Transverse colon (tissue), 4 donors: Measurements from ENCODE around the gene NDC80. TPM values are rescaled to one million over a fixed set of nuclear protein-coding genes. Genes with fewer than 3 reads are reported as not detected.
A peak's percentile ranks its signal among the peaks of the same experiment; 100 is the strongest.

Experiments used
- DNase-seq: peaks from one replicate; pipeline ENCODE4 v3.0.0-alpha.2; 2019
- H3K27ac ChIP-seq, 4 donors: fragments of 200-600 bp; sonication (generic); 2 replicates each; pipeline ENCODE4 v1.5.1; 2016 to 2018; ENCODE audit warnings: inconsistent platforms in 4 of 4
- H3K27me3 ChIP-seq: fragments of 200-600 bp; sonication (generic); 2 replicates; pipeline ENCODE4 v1.5.1; 2017; ENCODE audit warnings: inconsistent platforms
- H3K36me3 ChIP-seq, 4 donors: fragments of 200-600 bp; sonication (generic); 2 replicates each; pipeline ENCODE4 v1.5.1; 2017 to 2019; ENCODE audit warnings: inconsistent platforms in 4 of 4
- H3K4me1 ChIP-seq, 4 donors: fragments of 200-600 bp; sonication (generic); 2 replicates each; pipeline ENCODE4 v1.5.1; 2017 to 2020; ENCODE audit warnings: inconsistent platforms in 4 of 4
- H3K4me3 ChIP-seq, 4 donors: fragments of 200-600 bp; sonication (generic); 1 replicate in 1 of 4; 2 replicates in 3 of 4; pipeline versions ENCODE4 v1.5.1 to v1.6.1; 2017 to 2019; ENCODE audit warnings: inconsistent platforms in 4 of 4
- H3K9me3 ChIP-seq, 2 donors: fragments of 200-600 bp; sonication (generic); 2 replicates each; pipeline ENCODE4 v1.5.1; 2017 to 2019; ENCODE audit warnings: inconsistent platforms in 2 of 2
- CTCF ChIP-seq, 5 experiments: fragments of 200-600 bp in 3 of 5; fragments of 450-650 bp in 2 of 5; sonication (generic) in 3 of 5; IDR thresholded peaks; 1 replicate in 2 of 5; 2 replicates in 3 of 5; pipeline ENCODE4 v1.5.1; 2016 to 2017; ENCODE audit warnings: antibody characterized with exemption in 5 of 5, inconsistent platforms in 3 of 5, mild to moderate bottlenecking in 2 of 5, moderate library complexity in 1 of 5
- EP300 ChIP-seq: sonication (generic); formaldehyde crosslinking; IDR thresholded peaks from one replicate; pipeline ENCODE4 v1.6.1; 2017; ENCODE audit warnings: antibody characterized with exemption, low read depth
- POLR2A ChIP-seq: fragments of 450-650 bp; IDR thresholded peaks from one replicate; pipeline ENCODE4 v1.6.1; 2016; ENCODE audit warnings: antibody characterized with exemption, mild to moderate bottlenecking, moderate library complexity
- POLR2AphosphoS5 ChIP-seq, 3 donors: sonication (generic); formaldehyde crosslinking; IDR thresholded peaks; one replicate each; pipeline ENCODE4 v1.6.1; 2016; ENCODE audit warnings: antibody characterized with exemption in 3 of 3
- WGBS, 2 donors: methylation state at CpG; one replicate each; pipeline ENCODE4 v1.1.5; 2018; ENCODE audit warnings: low coverage in 1 of 2; 5-methylcytosine and 5-hydroxymethylcytosine counted together
- in situ Hi-C, 4 donors: fragments of 200-750 bp; cut with MboI; loops; one replicate each; pipeline versions ENCODE4 v1.15.0 to v1.15.1; 2017; ENCODE audit warnings: low sequenced_read_pairs in 3 of 4, low pct_ligation_motif_present in 1 of 4, low pct_unique_long_range_greater_than_20kb in 1 of 4
- intact Hi-C: fragments of 100-400 bp; cut with DNase I; formaldehyde crosslinking; loops from one replicate; pipeline ENCODE4 v1.15.1; 2023; ENCODE audit warnings: low total_unique reads
- total RNA-seq, 4 donors: library from RNA; depleted of rRNA; stranded (reverse); fragments of >200 nt; gene quantifications; one replicate each; pipeline ENCODE4 v1.1.0, GENCODE V29; 2016

NDC80 gene
- total RNA-seq, 4 donors from 2014 or later = 0.96 to 1.9 (median 1.6) TPM; not detected in 1

DNA sequence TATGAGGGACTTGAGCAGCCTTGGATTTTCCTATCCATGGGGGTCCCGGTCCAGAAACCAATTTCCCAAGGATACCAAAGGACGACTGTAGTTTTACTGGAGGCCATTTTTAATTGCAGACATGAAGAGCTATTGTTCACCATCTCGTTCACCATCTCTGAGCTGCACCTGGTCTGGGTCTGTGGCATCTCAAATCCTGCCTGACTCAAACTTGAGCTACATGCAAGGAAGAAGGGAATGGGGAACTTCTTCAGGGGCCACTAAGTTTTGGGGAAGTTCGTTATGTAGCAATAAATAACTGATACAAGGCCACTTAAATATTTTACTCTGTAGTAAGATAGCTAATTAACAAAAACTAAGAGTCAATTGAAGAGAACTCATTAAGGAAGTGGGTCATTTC, 82.1 kb downstream of the NDC80 start:
- intact Hi-C loops (loop anchor here (10.0 kb wide), 1 partner anchor 79 kb away; the partner anchor contains the start of genes METTL4 and NDC80), in situ Hi-C loops (loop anchor here in 2 of 4 donors (10.0 kb wide), 2 partner anchors 79 to 89 kb away; partner anchors contain the start of genes METTL4 (in 1 of the 2) and NDC80 (in 1 of the 2))
- Histone ChIP-seq H3K36me3 (no peaks in the 10 kb centered on the region), H3K9me3 (no peaks in the 10 kb centered on the region), H3K4me1 (peaks cover 3 to 32% (median 18%) of the 10 kb centered on the region in 4 donors), H3K27ac (no peak overlapping the region), H3K27me3 (no peaks in the 10 kb centered on the region), H3K4me3 (no peak overlapping the region)
- 60 to 75% methylated on average over 1 to 4 of the region's 4 CpGs for WGBS, 2 donors
- no peak for DNase-seq
- no peak for TF ChIP-seq POLR2A
- no peak for TF ChIP-seq CTCF (IDR thresholded peaks at IDR 0.05)
- TF ChIP-seq EP300 = no peak
- TF ChIP-seq POLR2AphosphoS5 (IDR thresholded peaks at IDR 0.05) = no peak

DNA sequence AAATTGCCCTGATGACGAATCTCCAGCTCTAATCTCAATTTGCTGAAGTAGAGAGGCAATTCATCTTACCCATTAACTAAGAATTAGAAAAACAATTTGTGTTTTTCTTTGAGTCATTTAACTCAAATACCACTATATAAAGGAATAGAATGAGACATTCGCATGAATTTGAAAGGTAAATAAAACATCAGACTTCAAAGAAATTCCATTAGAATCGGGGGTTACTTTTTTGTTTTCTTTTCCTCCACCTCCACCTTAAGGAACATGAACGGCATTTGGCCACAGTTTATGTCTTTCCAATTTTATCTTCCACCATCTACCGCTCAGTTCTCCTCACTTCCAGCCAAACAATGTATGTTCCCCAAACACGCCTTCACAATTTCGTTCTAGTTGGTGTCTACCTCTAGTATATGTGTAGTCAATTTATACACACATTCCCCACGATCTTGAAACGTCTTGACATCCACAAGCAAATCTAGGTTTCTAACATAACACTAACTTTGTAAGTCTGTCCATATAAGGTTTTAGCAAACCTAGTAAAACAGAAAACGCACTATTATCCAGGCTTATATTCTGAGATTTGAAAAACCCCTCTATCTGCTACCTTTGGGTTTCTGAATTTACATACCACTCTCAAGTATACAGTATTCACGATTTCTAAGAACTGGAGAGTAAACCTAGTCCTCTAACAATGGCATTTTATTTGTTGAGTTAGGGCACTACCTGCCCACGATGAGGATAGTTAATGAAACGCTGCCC, 83.0 kb downstream of the NDC80 start:
- H3K27ac ChIP-seq = peak overlapping the region; percentile 95 to 99 (median 98)
- intact Hi-C loops (loop anchor here (10.0 kb wide), 1 partner anchor 80 kb away; the partner anchor contains the start of genes METTL4 and NDC80), in situ Hi-C loops (loop anchor here in 2 of 4 donors (10.0 kb wide), 2 partner anchors 80 to 90 kb away; partner anchors contain the start of genes METTL4 (in 1 of the 2) and NDC80 (in 1 of the 2))
- no peaks in the 10 kb centered on the region for H3K27me3 ChIP-seq
- H3K36me3 ChIP-seq = no peaks in the 10 kb centered on the region
- H3K4me3 ChIP-seq = peak overlapping the region; percentile 43 to 90 (median 74)
- 53% methylated on average over 11 to 13 of the region's 13 CpGs for WGBS, 2 donors
- no peaks in the 10 kb centered on the region for H3K9me3 ChIP-seq
- DNase-seq = no peak
- TF ChIP-seq POLR2A = no peak
- no peak for TF ChIP-seq POLR2AphosphoS5 (IDR thresholded peaks at IDR 0.05)
- TF ChIP-seq CTCF (IDR thresholded peaks at IDR 0.05) = no peak
- no peak for TF ChIP-seq EP300
- peaks cover 5 to 41% (median 26%) of the 10 kb centered on the region in 4 donors for H3K4me1 ChIP-seq

- no peak for DNase-seq
- in situ Hi-C loops = loop anchor here in 2 of 4 donors (10.0 kb wide), 2 partner anchors 80 to 90 kb away; partner anchors contain the start of genes METTL4 (in 1 of the 2) and NDC80 (in 1 of the 2)
- intact Hi-C loops = loop anchor here (10.0 kb wide), 1 partner anchor 80 kb away; the partner anchor contains the start of genes METTL4 and NDC80
Observed at GRCh38 chr18:2654928-2655177, 83.5 kb downstream of the NDC80 start.

More at GRCh38 chr18:2654928-2655177, 83.5 kb downstream of the NDC80 start:
- Histone ChIP-seq H3K4me1 (peaks cover 7 to 46% (median 30%) of the 10 kb centered on the region in 4 donors), H3K36me3 (no peaks in the 10 kb centered on the region), H3K27me3 (no peaks in the 10 kb centered on the region), H3K27ac (peak overlapping the region; percentile 95 to 99 (median 98)), H3K9me3 (no peaks in the 10 kb centered on the region), H3K4me3 (peak overlapping the region; percentile 43 to 90 (median 74))
- 1% methylated on average over 22 of the region's 22 CpGs; no CpG with 5 or more reads in 1 of the 2 donors for WGBS, 2 donors
- TF ChIP-seq POLR2AphosphoS5 (IDR thresholded peaks at IDR 0.05) (no peak), POLR2A (no peak), CTCF (IDR thresholded peaks at IDR 0.05) (peak in 1 of 5 experiments; percentile 23), EP300 (no peak)
